IMR-90 (cell line): ENCODE measurements around the gene FMNL3. TPM values are rescaled to one million over a fixed set of nuclear protein-coding genes. Genes with fewer than 3 reads are reported as not detected.

Experiments used
- ATAC-seq: fragments of 200-7000 bp; cut with Tn5 transposase; 2 replicates; pipeline ENCODE4 v1.9.1; 2020; ENCODE audit warnings: low read depth, mild to moderate bottlenecking, moderate library complexity
- BruUV-seq: library from RNA; stranded (reverse); fragments of 400-500 nt; replicated peaks from 2 replicates; lab custom pipeline; 2021; lab: Mats Ljungman, UMichigan
- CTCF ChIA-PET: fragments of 300-600 bp; formaldehyde crosslinking; extraction: SDS; loops from one replicate; lab custom pipeline; 2021; ENCODE audit warnings: antibody characterized with exemption; lab: Yijun Ruan, JAX
- POLR2A ChIA-PET: fragments of 300-600 bp; sonication (Branson Sonifier 250); formaldehyde crosslinking; loops from one replicate; lab custom pipeline; 2022; ENCODE audit warnings: antibody characterized with exemption; ENCODE audit not compliant: unreplicated experiment; lab: Charles Lee
- DNase-seq: peaks from one replicate; pipeline ENCODE4 v3.0.0; 2013
- H2AFZ ChIP-seq: replicated peaks from 2 replicates; pipeline ENCODE3; 2013; ENCODE audit warnings: low read length, mild to moderate bottlenecking; ENCODE audit not compliant: poor library complexity
- H2AK5ac ChIP-seq: 2 replicates; pipeline ENCODE4 v1.6.1; 2013; ENCODE audit warnings: low read depth, low read length, inconsistent platforms
- H2AK9ac ChIP-seq: replicated peaks from 2 replicates; pipeline ENCODE3; 2013; ENCODE audit warnings: mild to moderate bottlenecking, low read depth, low read length, moderate library complexity; ENCODE audit not compliant: poor library complexity
- H2BK120ac ChIP-seq: 2 replicates; pipeline ENCODE4 v1.6.1; 2013; ENCODE audit warnings: low read depth, low read length, inconsistent platforms
- H2BK15ac ChIP-seq: 3 replicates; pipeline ENCODE4 v1.6.1; 2013; ENCODE audit warnings: low read depth, low read length, inconsistent platforms
- H2BK20ac ChIP-seq: 2 replicates; pipeline ENCODE4 v1.6.1; 2013; ENCODE audit warnings: low read depth, mild to moderate bottlenecking, inconsistent platforms, low read length, moderate library complexity
- H2BK5ac ChIP-seq: 2 replicates; pipeline ENCODE4 v1.6.1; 2013; ENCODE audit warnings: mild to moderate bottlenecking, low read depth, low read length, inconsistent platforms; ENCODE audit not compliant: poor library complexity, severe bottlenecking
- H3K14ac ChIP-seq: replicated peaks from 2 replicates; pipeline ENCODE4 v1.6.1; 2013; ENCODE audit warnings: low read depth, low read length, inconsistent platforms
- H3K18ac ChIP-seq: 2 replicates; pipeline ENCODE4 v1.6.1; 2013; ENCODE audit warnings: low read depth, low read length, control low read depth
- H3K23ac ChIP-seq: 2 replicates; pipeline ENCODE4 v1.6.1; 2013; ENCODE audit warnings: low read depth, low read length, inconsistent platforms
- H3K27ac ChIP-seq: 2 replicates; pipeline ENCODE4 v1.5.1; 2013; ENCODE audit warnings: mild to moderate bottlenecking, control low read depth, low read length; ENCODE audit not compliant: insufficient read depth
- H3K27me3 ChIP-seq: 2 replicates; pipeline ENCODE4 v1.6.1; 2013; ENCODE audit warnings: low read length; ENCODE audit not compliant: control insufficient read depth, insufficient read depth
- H3K36me3 ChIP-seq: 2 replicates; pipeline ENCODE4 v1.6.1; 2013; ENCODE audit warnings: low read length, mixed read lengths; ENCODE audit not compliant: control insufficient read depth, insufficient read depth
- H3K4ac ChIP-seq: 2 replicates; pipeline ENCODE4 v1.6.1; 2013; ENCODE audit warnings: low read depth, low read length, inconsistent platforms
- H3K4me1 ChIP-seq: 2 replicates; pipeline ENCODE4 v1.6.1; 2013; ENCODE audit warnings: low read length, mixed read lengths; ENCODE audit not compliant: control insufficient read depth, insufficient read depth
- H3K4me2 ChIP-seq: 2 replicates; pipeline ENCODE4 v1.6.1; 2013; ENCODE audit warnings: low read depth, mild to moderate bottlenecking, control low read depth, low read length, moderate library complexity
- H3K4me3 ChIP-seq: 2 replicates; pipeline ENCODE4 v1.5.1; 2013; ENCODE audit warnings: low read depth, mild to moderate bottlenecking, control low read depth, low read length, moderate library complexity; ENCODE audit not compliant: insufficient read depth
- H3K56ac ChIP-seq: 2 replicates; pipeline ENCODE4 v1.6.1; 2013; ENCODE audit warnings: low read length, inconsistent platforms; ENCODE audit not compliant: insufficient read depth; ENCODE audit errors: extremely low read depth
- H3K79me1 ChIP-seq, 2 experiments: 2 replicates each; pipeline ENCODE4 v1.6.1; 2013; ENCODE audit warnings: low read length in 2 of 2, inconsistent platforms in 1 of 2, low read depth in 1 of 2
- H3K9ac ChIP-seq: 2 replicates; pipeline ENCODE4 v1.6.1; 2013; ENCODE audit warnings: low read depth, low read length, control low read depth
- H3K9me1 ChIP-seq: 2 replicates; pipeline ENCODE4 v1.6.1; 2013; ENCODE audit warnings: low read length, inconsistent platforms; ENCODE audit not compliant: insufficient read depth
- H3K9me3 ChIP-seq: 2 replicates; pipeline ENCODE4 v1.6.1; 2013; ENCODE audit warnings: low read length; ENCODE audit not compliant: control insufficient read depth, insufficient read depth
- H4K20me1 ChIP-seq: 2 replicates; pipeline ENCODE4 v1.6.1; 2013; ENCODE audit warnings: low read length, inconsistent platforms; ENCODE audit not compliant: insufficient read depth
- H4K5ac ChIP-seq: 2 replicates; pipeline ENCODE4 v1.6.1; 2013; ENCODE audit warnings: mild to moderate bottlenecking, low read depth, low read length, control low read depth
- H4K8ac ChIP-seq, 2 experiments: 2 replicates each; pipeline ENCODE4 v1.6.1; 2013; ENCODE audit warnings: low read depth in 2 of 2, low read length in 2 of 2, control low read depth in 1 of 2, inconsistent platforms in 1 of 2
- H4K91ac ChIP-seq: 2 replicates; pipeline ENCODE4 v1.6.1; 2013; ENCODE audit warnings: low read depth, low read length, inconsistent platforms; ENCODE audit not compliant: insufficient read depth
- FOS ChIP-seq: fragments of 150-350 bp; IDR thresholded peaks from 2 replicates; pipeline ENCODE4 v1.6.1; 2016; ENCODE audit warnings: low read depth, low read length
- WGBS, 2 experiments: methylation state at CpG; one replicate each; pipeline versions ENCODE4 v1.1.5 to v1.1.7; 2013; ENCODE audit warnings: missing lambda C conversion rate in 2 of 2; ENCODE audit not compliant: insufficient read length in 1 of 2; ENCODE audit errors: extremely low coverage in 2 of 2; 5-methylcytosine and 5-hydroxymethylcytosine counted together
- dilution Hi-C: fragments of 300-500 bp; cut with HindIII; formaldehyde crosslinking; loops from one replicate; pipeline ENCODE4 v1.14.3; 2018; ENCODE audit warnings: low sequenced_read_pairs; ENCODE audit not compliant: unreplicated experiment
- in situ Hi-C: fragments of 300-500 bp; cut with MboI; formaldehyde crosslinking; loops from 3 replicates; pipeline ENCODE4 v1.14.3; 2019; ENCODE audit warnings: low sequenced_read_pairs, inconsistent platforms, mixed read lengths
- intact Hi-C: fragments of 100-400 bp; cut with micrococcal nuclease; formaldehyde crosslinking; loops from 2 replicates; pipeline ENCODE4 v1.10.0; 2022
- polyA plus RNA-seq, 3 experiments: library from polyadenylated mRNA; depleted of rRNA; stranded (reverse); fragments of >200 nt; gene quantifications; 2 replicates each; pipeline ENCODE4 v1.2.3, GENCODE V29; 2012; ENCODE audit warnings: low replicate concordance in 1 of 3
- total RNA-seq: library from RNA; depleted of rRNA; stranded (reverse); fragments of >200 nt; gene quantifications from 2 replicates; pipeline ENCODE4 v1.2.3, GENCODE V29; 2012
- TF ChIP-seq, protein P1 (sequence below): conservative IDR thresholded peaks from 2 replicates; pipeline ENCODE4 v1.5.1; 2012; ENCODE audit warnings: mild to moderate bottlenecking, low read depth, low read length, improper control_type of control experiment

The FMNL3 gene
- total and polyA plus RNA-seq, 2 of the 4 experiments (the other 2 are of a cell fraction), result 16.3 to 36.4 TPM

DNA sequence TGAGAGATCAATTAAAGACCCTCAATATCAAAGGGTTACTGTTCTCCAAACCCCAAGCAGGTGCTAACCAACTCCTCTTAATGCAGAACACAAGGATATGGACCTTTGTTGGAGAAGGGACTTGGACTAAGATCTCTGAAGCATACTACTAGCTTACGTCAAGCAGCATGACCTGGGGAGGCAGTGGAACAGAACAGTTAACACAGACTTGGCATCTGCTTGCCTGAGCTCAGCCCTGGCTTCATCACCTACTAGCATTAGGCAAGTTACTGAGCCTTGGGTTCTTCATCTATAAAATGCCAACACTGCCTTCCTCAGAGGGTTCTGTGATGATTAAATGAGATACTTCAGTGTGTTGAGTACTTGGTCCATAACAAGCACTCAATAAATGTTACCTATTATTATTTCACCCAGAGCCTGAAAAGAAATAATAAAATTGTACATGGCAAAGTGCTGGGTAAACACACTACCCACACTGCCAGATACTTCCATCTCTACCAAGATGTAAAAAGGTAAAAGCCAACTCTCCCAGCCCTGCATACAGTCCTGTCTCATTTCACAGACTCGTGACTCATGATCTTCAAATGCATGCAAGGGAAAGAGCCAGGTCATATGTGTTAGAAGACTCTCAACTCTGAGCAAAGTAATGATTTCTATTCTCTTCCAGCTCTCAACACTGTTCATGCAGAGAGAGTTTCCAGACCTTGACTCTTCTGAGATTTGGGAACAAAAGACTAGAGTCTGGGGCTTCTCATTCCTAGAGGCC is 39.7 kb downstream of the FMNL3 start:
- POLR2A ChIA-PET, result no interaction called here
- Histone ChIP-seq H3K27me3 (no peaks in the 10 kb centered on the region), H3K36me3 (no peaks in the 10 kb centered on the region), H2BK15ac (no peak overlapping the region), H3K4ac (peak overlapping the region; percentile 7; the same call in 1 of the 2 replicates), H3K4me2 (no peak overlapping the region), H4K20me1 (no peaks in the 10 kb centered on the region), H2BK5ac (no peak overlapping the region), H2BK120ac (no peak overlapping the region), H3K9me1 (peaks cover 49% of the 10 kb centered on the region), H3K56ac (no peak overlapping the region), H3K4me3 (no peak overlapping the region), H2AFZ (no peak overlapping the region), H3K9me3 (no peaks in the 10 kb centered on the region), H3K9ac (no peak overlapping the region), H2AK5ac (peak overlapping the region; percentile 62; the same call in 1 of the 2 replicates), H3K4me1 (peaks cover 35% of the 10 kb centered on the region), H4K91ac (no peak overlapping the region), H2AK9ac (no peak overlapping the region), H3K18ac (no peak overlapping the region), H3K14ac (0 out of 2 replicates have a peak overlapping the region, but pooled peaks have one; percentile 34), H2BK20ac (no peak overlapping the region), H4K5ac (no peak overlapping the region), H3K27ac (no peak overlapping the region), H4K8ac (no peak overlapping the region), H3K23ac (peak overlapping the region; percentile 28; the same call in 1 of the 2 replicates), H3K79me1 (peaks cover 50 to 98% of the 10 kb centered on the region in 2 experiments)
- 100% methylated on average over 1 of the region's 2 CpGs; no CpG with 5 or more reads in 1 of the 2 experiments for WGBS, 2 experiments
- BruUV-seq, result no TSS peak
- TF ChIP-seq FOS, result 0 out of 2 replicates have a peak, but pooled peaks have one; percentile 25
- TF ChIP-seq, protein P1, sequence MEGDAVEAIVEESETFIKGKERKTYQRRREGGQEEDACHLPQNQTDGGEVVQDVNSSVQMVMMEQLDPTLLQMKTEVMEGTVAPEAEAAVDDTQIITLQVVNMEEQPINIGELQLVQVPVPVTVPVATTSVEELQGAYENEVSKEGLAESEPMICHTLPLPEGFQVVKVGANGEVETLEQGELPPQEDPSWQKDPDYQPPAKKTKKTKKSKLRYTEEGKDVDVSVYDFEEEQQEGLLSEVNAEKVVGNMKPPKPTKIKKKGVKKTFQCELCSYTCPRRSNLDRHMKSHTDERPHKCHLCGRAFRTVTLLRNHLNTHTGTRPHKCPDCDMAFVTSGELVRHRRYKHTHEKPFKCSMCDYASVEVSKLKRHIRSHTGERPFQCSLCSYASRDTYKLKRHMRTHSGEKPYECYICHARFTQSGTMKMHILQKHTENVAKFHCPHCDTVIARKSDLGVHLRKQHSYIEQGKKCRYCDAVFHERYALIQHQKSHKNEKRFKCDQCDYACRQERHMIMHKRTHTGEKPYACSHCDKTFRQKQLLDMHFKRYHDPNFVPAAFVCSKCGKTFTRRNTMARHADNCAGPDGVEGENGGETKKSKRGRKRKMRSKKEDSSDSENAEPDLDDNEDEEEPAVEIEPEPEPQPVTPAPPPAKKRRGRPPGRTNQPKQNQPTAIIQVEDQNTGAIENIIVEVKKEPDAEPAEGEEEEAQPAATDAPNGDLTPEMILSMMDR, result no peak
- ATAC-seq (peak; percentile 55), DNase-seq (peak; percentile 73)
- intact Hi-C loops (no loop called here), dilution Hi-C loops (no loop called here), in situ Hi-C loops (no loop called here)
- CTCF ChIA-PET, result interaction anchor here (0.6 kb wide), 2 partner anchors 37 to 310 kb away, joined by 3 to 8 read pairs; no protein-coding TSS in a partner anchor
